Effector memory CD8-positive, alpha-beta T cell (primary cell): Measurements from ENCODE around the gene NMRK2.
"Not testable (repeated sequence)": the region's sequence is repeated elsewhere in the genome, so short reads cannot be mapped to it uniquely, and the experiment has no call there.

Experiments used
- ATAC-seq: fragments of 150-1000 bp; cut with Tn5 transposase; replicated peaks from 2 replicates; pipeline ENCODE4 v1.10.0; 2021; ENCODE audit warnings: mild to moderate bottlenecking, moderate library complexity
- DNase-seq, 3 experiments: peaks; one replicate each; pipeline ENCODE4 v3.0.0; 2021
- H3K27ac Mint-ChIP-seq, 2 donors: one replicate each; pipeline ENCODE4 v1.8.0; 2022; ENCODE audit warnings: mild to moderate bottlenecking in 2 of 2, mixed read lengths in 2 of 2, moderate library complexity in 2 of 2
- H3K27me3 Mint-ChIP-seq, 2 donors: one replicate each; pipeline ENCODE4 v1.8.0; 2022; ENCODE audit warnings: mixed read lengths in 2 of 2
- H3K36me3 Mint-ChIP-seq: one replicate; pipeline ENCODE4 v1.8.0; 2022; ENCODE audit warnings: mild to moderate bottlenecking, moderate library complexity, mixed read lengths; ENCODE audit not compliant: insufficient read depth
- H3K4me1 Mint-ChIP-seq, 2 donors: one replicate each; pipeline ENCODE4 v1.8.0; 2022; ENCODE audit warnings: low read depth in 2 of 2, mixed read lengths in 2 of 2
- H3K4me3 Mint-ChIP-seq, 2 donors: one replicate each; pipeline ENCODE4 v1.8.0; 2022; ENCODE audit warnings: mild to moderate bottlenecking in 2 of 2, mixed read lengths in 2 of 2, moderate library complexity in 2 of 2
- H3K9me3 Mint-ChIP-seq, 2 donors: one replicate each; pipeline ENCODE4 v1.8.0; 2022; ENCODE audit warnings: mixed read lengths in 2 of 2

NMRK2 gene

DNA sequence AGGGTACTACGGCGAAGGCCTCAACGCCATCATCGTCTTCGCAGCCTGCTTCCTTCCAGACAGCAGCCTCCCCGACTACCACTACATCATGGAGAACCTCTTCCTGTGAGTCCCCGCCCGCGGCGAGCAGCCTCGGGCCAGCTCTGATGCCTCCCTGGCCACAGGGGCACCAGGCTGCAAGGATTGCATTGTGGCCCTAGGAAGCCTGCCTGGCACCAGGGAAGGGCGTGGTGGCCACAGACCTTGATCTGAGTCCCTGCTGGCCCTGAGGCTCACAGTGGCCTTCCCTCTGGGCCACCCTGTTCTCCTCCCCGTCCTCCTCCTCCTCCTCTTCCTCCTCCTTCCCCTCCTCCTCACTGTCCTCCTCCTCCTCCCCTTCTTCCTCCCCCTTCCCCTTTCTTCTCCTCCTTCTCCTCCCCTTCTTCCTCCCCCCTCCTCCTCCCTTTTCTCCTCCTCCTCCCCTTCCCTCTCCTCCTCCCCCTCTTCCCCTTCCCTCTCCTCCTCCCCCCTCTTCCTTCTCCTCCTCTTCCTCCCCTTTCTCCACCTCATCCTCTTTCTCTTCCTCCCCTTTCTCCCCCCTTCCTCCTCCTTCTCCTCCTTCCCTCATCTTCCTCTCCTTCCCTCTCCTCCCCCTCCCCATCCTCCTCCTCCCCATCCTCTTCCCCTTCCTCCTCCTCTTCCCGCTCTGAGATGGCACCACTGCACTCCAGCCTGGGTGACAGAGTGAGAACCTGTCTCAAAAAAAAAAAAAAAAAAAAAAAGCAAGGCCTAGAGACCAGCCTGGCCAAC, 24.4 kb upstream of the NMRK2 start:
- DNase-seq, result no peak
- no peaks in the 10 kb centered on the region for H3K9me3 Mint-ChIP-seq

DNA sequence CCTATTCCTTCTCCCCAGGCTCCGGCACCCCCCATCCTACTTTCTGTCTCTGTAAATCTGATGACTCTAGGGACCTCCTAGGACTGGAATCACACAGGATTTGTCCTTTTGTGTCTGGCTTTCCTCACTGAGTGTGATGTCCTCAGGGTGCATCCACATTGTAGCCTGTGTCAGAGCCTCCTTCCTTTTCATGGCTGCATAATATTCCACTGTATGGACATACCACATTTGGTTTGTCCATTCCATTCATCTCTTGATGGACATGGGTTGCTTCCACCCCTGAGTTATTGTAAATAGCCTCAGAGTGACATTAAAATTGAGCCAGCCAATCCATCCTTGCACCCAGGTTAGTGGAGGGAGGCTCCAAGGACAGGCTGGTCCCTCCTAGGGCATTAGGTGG, 22.8 kb upstream of the NMRK2 start:
- DNase-seq (no peak), ATAC-seq (no peak)
- Mint-ChIP-seq H3K4me1 (no peaks in the 10 kb centered on the region), H3K27ac (no peak overlapping the region), H3K9me3 (no peaks in the 10 kb centered on the region), H3K36me3 (no peaks in the 10 kb centered on the region), H3K4me3 (no peak overlapping the region), H3K27me3 (peaks cover 0 to 13% of the 10 kb centered on the region in 2 donors)

More for the DNA sequence above, 24.4 kb upstream of the NMRK2 start:
- H3K27me3 Mint-ChIP-seq, result peaks cover 0 to 17% of the 10 kb centered on the region in 2 donors
- H3K4me3 Mint-ChIP-seq, result no peak overlapping the region
- H3K4me1 Mint-ChIP-seq, result no peaks in the 10 kb centered on the region
- no peaks in the 10 kb centered on the region for H3K36me3 Mint-ChIP-seq
- ATAC-seq, result no peak
- no peak overlapping the region for H3K27ac Mint-ChIP-seq

DNA sequence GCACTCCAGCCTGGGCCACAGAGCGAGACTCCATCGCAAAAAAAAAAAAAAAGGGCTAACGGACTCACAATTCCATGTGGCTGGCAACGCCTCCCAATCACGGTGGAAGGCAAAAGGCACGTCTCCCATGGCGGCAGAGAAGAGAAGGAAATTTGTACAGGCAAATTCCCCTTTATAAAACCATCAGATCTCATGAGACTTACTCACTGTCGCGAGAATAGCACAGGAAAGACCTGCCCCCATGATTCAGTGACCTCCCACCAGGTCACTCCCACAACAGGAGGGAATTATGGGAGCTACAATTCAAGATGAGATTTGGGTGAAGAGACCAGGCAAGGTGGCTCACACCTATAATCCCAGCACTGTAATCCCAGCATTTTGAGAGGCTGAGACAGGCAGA, 18.7 kb upstream of the NMRK2 start:
- Mint-ChIP-seq H3K4me1 (no peaks in the 10 kb centered on the region), H3K36me3 (no peaks in the 10 kb centered on the region), H3K4me3 (no peak overlapping the region), H3K9me3 (no peaks in the 10 kb centered on the region), H3K27ac (no peak overlapping the region), H3K27me3 (peaks cover 6 to 10% of the 10 kb centered on the region in 2 donors)
- no peak for ATAC-seq
- DNase-seq, result no peak

DNA sequence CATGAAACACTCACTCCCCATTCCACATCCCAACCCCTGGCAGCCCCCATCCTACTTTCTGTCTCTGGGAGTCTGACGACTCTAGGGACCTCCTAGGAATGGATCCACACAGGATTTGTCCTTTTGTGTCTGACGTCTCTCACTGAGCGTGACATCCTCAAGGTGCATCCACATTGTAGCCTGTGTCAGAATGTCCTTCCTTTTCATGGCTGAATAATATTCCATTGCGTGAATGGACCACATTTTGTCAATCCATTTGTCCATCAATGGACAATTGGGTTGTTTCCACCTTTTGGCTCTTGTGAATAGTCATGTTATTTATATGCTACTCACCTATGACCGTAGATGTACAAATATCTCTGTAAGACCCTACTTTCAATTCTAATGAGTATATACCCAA, 16.8 kb upstream of the NMRK2 start:
- DNase-seq (no peak), ATAC-seq (no peak)
- H3K4me3 Mint-ChIP-seq, result no peak overlapping the region
- H3K27ac Mint-ChIP-seq, result no peak overlapping the region
- peaks cover 6 to 10% of the 10 kb centered on the region in 2 donors for H3K27me3 Mint-ChIP-seq
- no peaks in the 10 kb centered on the region for H3K4me1 Mint-ChIP-seq
- H3K36me3 Mint-ChIP-seq, result no peaks in the 10 kb centered on the region
- no peaks in the 10 kb centered on the region for H3K9me3 Mint-ChIP-seq

DNA sequence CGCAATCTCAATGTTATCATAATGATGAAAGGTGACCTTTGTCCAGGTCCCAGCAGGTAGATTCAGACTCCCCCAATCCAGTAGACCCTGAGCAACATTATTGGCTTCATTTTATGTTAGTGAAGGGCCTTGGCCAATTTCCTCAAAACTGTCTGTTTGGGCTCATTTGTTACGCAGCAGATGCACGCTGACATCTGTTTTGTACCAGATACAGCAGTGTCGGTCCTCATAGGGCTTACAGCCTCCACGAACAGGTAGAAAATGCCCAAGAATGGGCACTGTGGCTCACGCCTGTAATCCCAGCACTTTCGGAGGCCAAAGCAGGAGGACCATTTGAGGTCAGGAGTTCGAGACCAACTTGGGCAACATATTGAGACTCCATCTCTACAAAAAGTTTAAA, 13.1 kb upstream of the NMRK2 start:
- no peak for DNase-seq
- Mint-ChIP-seq H3K36me3 (no peaks in the 10 kb centered on the region), H3K9me3 (peaks cover 5 to 15% of the 10 kb centered on the region in 2 donors), H3K4me3 (no peak overlapping the region), H3K4me1 (no peaks in the 10 kb centered on the region), H3K27ac (no peak overlapping the region), H3K27me3 (peaks cover 13 to 21% of the 10 kb centered on the region in 2 donors)
- no peak for ATAC-seq

- ATAC-seq (no peak), DNase-seq (no peak)
- H3K27ac Mint-ChIP-seq, result no peak overlapping the region
- H3K4me3 Mint-ChIP-seq, result no peak overlapping the region
- H3K27me3 Mint-ChIP-seq, result peaks cover 13 to 19% of the 10 kb centered on the region in 2 donors
- no peaks in the 10 kb centered on the region for H3K4me1 Mint-ChIP-seq
- H3K9me3 Mint-ChIP-seq, result peaks cover 5 to 15% of the 10 kb centered on the region in 2 donors
- H3K36me3 Mint-ChIP-seq, result no peaks in the 10 kb centered on the region
Observed at GRCh38 chr19:3923096-3923758, 9.6 kb upstream of the NMRK2 start.

DNA sequence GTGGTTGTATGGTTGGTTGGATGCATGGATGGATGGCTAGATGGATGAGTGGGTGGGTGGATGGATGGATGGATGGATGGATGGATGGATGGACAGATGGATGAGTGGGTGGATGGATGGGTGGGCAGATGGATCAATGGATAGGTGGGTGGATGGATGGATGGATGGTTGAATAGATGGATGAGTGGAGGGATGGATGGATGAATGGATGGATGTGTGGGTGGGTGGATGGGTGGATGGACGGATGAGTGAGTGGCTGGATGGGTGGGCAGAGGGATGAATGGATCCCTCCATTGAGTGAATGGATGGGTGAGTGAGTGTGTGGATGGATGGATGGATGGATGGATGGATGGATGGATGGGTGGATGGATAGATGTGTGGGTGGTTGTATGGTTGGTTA, 9.0 kb upstream of the NMRK2 start:
- Mint-ChIP-seq H3K4me3 (no peak overlapping the region), H3K27me3 (peaks cover 13 to 19% of the 10 kb centered on the region in 2 donors), H3K4me1 (no peaks in the 10 kb centered on the region), H3K27ac (no peak overlapping the region), H3K9me3 (peaks cover 5 to 15% of the 10 kb centered on the region in 2 donors), H3K36me3 (no peaks in the 10 kb centered on the region)
- DNase-seq (no peak), ATAC-seq (no peak)

GRCh38 chr19:3931041-3931440, 1.8 kb upstream of the NMRK2 start:
- DNase-seq, result no peak
- ATAC-seq, result no peak
- no peak overlapping the region for H3K4me3 Mint-ChIP-seq
- no peak overlapping the region for H3K27ac Mint-ChIP-seq
- no peaks in the 10 kb centered on the region for H3K4me1 Mint-ChIP-seq
- no peaks in the 10 kb centered on the region for H3K36me3 Mint-ChIP-seq
- H3K27me3 Mint-ChIP-seq, result peaks cover 10 to 36% of the 10 kb centered on the region in 2 donors
- no peaks in the 10 kb centered on the region for H3K9me3 Mint-ChIP-seq

GRCh38 chr19:3936506-3937442, 3.9 kb downstream of the NMRK2 start:
- no peaks in the 10 kb centered on the region for H3K36me3 Mint-ChIP-seq
- H3K4me3 Mint-ChIP-seq, result no peak overlapping the region

GRCh38 chr19:3938300-3938950, 5.6 kb downstream of the NMRK2 start:
- H3K4me1 Mint-ChIP-seq, DNase-seq, ATAC-seq, H3K36me3 Mint-ChIP-seq, H3K9me3 Mint-ChIP-seq, H3K27ac Mint-ChIP-seq, H3K4me3 Mint-ChIP-seq: not testable (repeated sequence)
- H3K27me3 Mint-ChIP-seq, result peaks cover 0 to 13% of the 10 kb centered on the region in 2 donors

More at GRCh38 chr19:3936506-3937442, 3.9 kb downstream of the NMRK2 start:
- DNase-seq (no peak), ATAC-seq (no peak)
- Mint-ChIP-seq H3K4me1 (no peaks in the 10 kb centered on the region), H3K9me3 (no peaks in the 10 kb centered on the region), H3K27ac (no peak overlapping the region), H3K27me3 (peaks cover 2 to 26% of the 10 kb centered on the region in 2 donors)

- Mint-ChIP-seq H3K27ac (no peak overlapping the region), H3K27me3 (peaks cover 0 to 10% of the 10 kb centered on the region in 2 donors), H3K4me3 (no peak overlapping the region), H3K9me3 (no peaks in the 10 kb centered on the region), H3K4me1 (peaks cover 4 to 5% of the 10 kb centered on the region in 2 donors), H3K36me3 (no peaks in the 10 kb centered on the region)
- no peak for ATAC-seq
- DNase-seq, result no peak
Observed at GRCh38 chr19:3942790-3943409, 10.0 kb downstream of the NMRK2 start.

DNA sequence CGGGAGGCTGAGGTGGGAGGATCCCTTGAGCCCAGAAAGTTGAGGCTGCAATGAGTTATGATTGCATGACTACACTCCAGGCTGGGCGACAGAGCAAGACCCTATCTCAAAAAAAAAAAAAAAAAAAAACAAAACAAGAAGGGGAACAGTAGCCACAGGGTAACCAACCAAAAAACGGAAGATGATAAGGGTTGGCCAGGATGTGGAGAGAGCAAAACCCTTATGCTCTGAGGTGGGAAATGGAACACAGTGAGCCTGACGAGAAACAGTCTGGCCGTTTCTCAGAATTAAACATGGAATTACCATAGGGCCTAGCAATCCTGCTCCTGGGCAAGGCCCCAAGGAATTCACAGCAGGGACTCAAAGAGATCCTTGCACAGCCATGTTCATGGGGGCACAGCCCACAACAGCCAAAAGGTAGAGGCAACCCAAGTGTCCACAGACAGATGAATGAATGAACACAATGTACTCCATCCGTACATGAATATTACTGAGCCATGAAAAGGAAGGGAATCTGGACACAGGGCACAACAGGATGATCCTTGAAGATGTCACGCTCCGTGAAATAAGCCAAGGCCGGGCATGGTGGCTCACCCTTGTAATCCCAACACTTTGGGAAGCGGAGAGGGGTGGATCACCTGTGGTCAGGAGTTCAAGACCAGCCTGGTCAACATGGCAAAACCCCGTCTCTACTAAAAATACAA, 11.3 kb downstream of the NMRK2 start:
- H3K36me3 Mint-ChIP-seq, result no peaks in the 10 kb centered on the region
- H3K4me3 Mint-ChIP-seq, result no peak overlapping the region
- no peaks in the 10 kb centered on the region for H3K9me3 Mint-ChIP-seq
- peak overlapping the region in 1 of 2 donors; percentile 41 for H3K27ac Mint-ChIP-seq
- peaks cover 4 to 5% of the 10 kb centered on the region in 2 donors for H3K4me1 Mint-ChIP-seq
- DNase-seq (no peak), ATAC-seq (no peak)
- H3K27me3 Mint-ChIP-seq, result peaks cover 0 to 10% of the 10 kb centered on the region in 2 donors
